ENCODE data around the gene ZNF678. TPM values are rescaled to one million over a fixed set of nuclear protein-coding genes. Genes with fewer than 3 reads are reported as not detected.

Gene ZNF678
- total RNA-seq, 4 donors from 2014 or later, result 4.0 to 9.1 (median 5.6) TPM

- Histone ChIP-seq H3K27me3 (no peaks in the 10 kb centered on the region), H3K9me3 (peaks cover 0 to 3% (median under 1%) of the 10 kb centered on the region in 4 donors), H3K4me3 (peak overlapping the region; percentile 67 to 84 (median 76)), H3K36me3 (no peaks in the 10 kb centered on the region), H3K4me1 (peaks cover 5 to 23% (median 20%) of the 10 kb centered on the region in 4 donors), H3K27ac (replicated peaks in 1 of 4) (peak overlapping the region; percentile 66 to 82 (median 72))
- intact Hi-C loops (cut with DNase I), result loop anchor here (5.0 kb wide), 3 partner anchors 60 to 405 kb away; partner anchors contain the start of gene WNT9A
- no peak for DNase-seq (ENCODE audit: extremely low spot score)
- TF ChIP-seq EP300 (IDR thresholded peaks at IDR 0.05) (no peak), CTCF (IDR thresholded peaks at IDR 0.05) (peak in 2 of 3 experiments; percentile 92 to 98), POLR2AphosphoS5 (IDR thresholded peaks at IDR 0.05) (peak; percentile 52 to 53)
- 19% methylated on average over 13 of the region's 84 CpGs for WGBS
Measured at GRCh38 chr1:227542153-227543120, 20.9 kb upstream of the ZNF678 start.

DNA sequence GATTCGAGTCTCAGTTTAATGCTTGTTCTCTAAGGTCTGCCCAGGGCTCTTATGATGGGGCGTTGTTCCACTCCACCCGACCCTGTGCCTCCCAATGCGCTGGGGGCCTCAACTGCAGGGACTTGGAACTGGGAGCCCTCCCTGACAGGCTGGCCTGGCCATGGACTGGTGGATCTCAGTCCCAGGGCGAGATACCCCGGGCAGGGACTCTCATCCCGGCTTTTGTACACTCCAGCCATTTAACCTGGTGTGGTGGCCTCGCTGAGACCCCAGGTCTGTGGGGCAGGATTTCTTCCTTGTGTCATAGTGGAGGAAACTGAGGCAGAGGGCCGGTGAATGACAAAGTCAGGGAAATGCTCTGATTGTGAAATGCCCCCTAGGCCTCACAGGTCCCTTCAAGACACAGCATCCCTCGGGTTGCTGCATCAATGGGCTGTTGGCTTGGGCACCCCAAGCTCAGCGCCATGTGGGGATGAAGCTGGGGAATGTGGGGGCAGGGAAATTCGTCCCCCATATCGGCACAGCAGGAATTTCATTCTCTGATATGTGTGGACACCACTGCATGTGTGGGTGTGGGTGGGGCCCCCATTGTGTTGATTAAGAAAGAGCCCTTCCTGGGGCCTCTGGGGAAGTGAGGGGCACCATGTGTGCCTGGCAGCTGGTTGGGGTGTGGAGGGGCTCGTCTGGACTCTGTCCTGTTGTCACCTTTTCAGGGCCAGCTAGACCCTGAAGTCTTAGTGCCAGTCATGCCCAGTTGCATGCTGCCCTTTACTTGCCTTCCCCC is 19.9 kb upstream of the ZNF678 start:
- WGBS, result 92% methylated on average over 10 of the region's 14 CpGs
- intact Hi-C loops (cut with DNase I), result loop anchor here (5.0 kb wide), 3 partner anchors 61 to 404 kb away; partner anchors contain the start of gene WNT9A
- Histone ChIP-seq H3K4me1 (peaks cover 5 to 23% (median 20%) of the 10 kb centered on the region in 4 donors), H3K27ac (replicated peaks in 1 of 4) (peak overlapping the region in 1 of 4 donors; percentile 66), H3K36me3 (no peaks in the 10 kb centered on the region), H3K27me3 (no peaks in the 10 kb centered on the region), H3K4me3 (no peak overlapping the region), H3K9me3 (no peaks in the 10 kb centered on the region)
- no peak for TF ChIP-seq POLR2AphosphoS5 (IDR thresholded peaks at IDR 0.05)
- no peak for TF ChIP-seq EP300 (IDR thresholded peaks at IDR 0.05)
- no peak for TF ChIP-seq POLR2A (IDR thresholded peaks at IDR 0.05; ENCODE audit: low read depth)
- no peak for TF ChIP-seq CTCF (IDR thresholded peaks at IDR 0.05)
- no peak for DNase-seq (ENCODE audit: extremely low spot score)

GRCh38 chr1:227544067-227545050 is 19.0 kb upstream of the ZNF678 start:
- intact Hi-C loops (cut with DNase I), result loop anchor here (5.0 kb wide), 3 partner anchors 62 to 403 kb away; partner anchors contain the start of gene WNT9A
- TF ChIP-seq EP300 (IDR thresholded peaks at IDR 0.05), result no peak
- no peak for TF ChIP-seq POLR2A (IDR thresholded peaks at IDR 0.05; ENCODE audit: low read depth)
- no peak for TF ChIP-seq POLR2AphosphoS5 (IDR thresholded peaks at IDR 0.05)
- H3K4me1 ChIP-seq, result peaks cover 5 to 23% (median 20%) of the 10 kb centered on the region in 4 donors
- no peak overlapping the region for H3K4me3 ChIP-seq
- WGBS, result 93% methylated on average over 5 of the region's 9 CpGs
- H3K36me3 ChIP-seq, result no peaks in the 10 kb centered on the region
- H3K9me3 ChIP-seq, result no peaks in the 10 kb centered on the region
- DNase-seq (ENCODE audit: extremely low spot score), result no peak
- no peak overlapping the region for H3K27ac ChIP-seq (replicated peaks in 1 of 4)
- H3K27me3 ChIP-seq, result no peaks in the 10 kb centered on the region

DNA sequence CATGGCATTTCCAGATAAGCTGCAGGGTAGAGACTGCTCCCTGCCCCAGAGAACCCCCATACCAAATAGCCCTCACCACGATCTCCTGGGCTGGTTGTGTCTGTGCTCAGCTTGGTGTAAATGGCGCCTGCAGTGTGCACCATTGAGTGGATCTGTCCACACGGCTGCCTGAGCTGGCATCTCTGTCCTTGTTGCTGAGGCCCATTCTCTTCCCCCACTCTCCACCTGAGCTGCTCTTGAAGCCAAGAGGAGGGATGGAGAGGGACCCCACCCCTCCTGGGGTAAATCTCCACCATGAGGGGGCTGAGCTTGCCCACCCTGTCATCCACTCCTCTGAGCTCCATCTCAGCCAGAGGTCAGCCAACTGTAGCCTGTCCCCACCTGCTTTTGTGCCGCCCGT is 18.0 kb upstream of the ZNF678 start:
- Histone ChIP-seq H3K4me1 (peaks cover 5 to 23% (median 20%) of the 10 kb centered on the region in 4 donors), H3K27ac (replicated peaks in 1 of 4) (no peak overlapping the region), H3K9me3 (no peaks in the 10 kb centered on the region), H3K4me3 (no peak overlapping the region), H3K36me3 (no peaks in the 10 kb centered on the region), H3K27me3 (no peaks in the 10 kb centered on the region)
- WGBS, result 95% methylated on average over 5 of the region's 5 CpGs
- TF ChIP-seq POLR2A (IDR thresholded peaks at IDR 0.05; ENCODE audit: low read depth) (no peak), EP300 (IDR thresholded peaks at IDR 0.05) (no peak), CTCF (IDR thresholded peaks at IDR 0.05) (no peak), POLR2AphosphoS5 (IDR thresholded peaks at IDR 0.05) (no peak)
- intact Hi-C loops (cut with DNase I), result no loop called here
- DNase-seq (ENCODE audit: extremely low spot score), result no peak
